ENCODE measurements around the gene AMPD2.

DNA sequence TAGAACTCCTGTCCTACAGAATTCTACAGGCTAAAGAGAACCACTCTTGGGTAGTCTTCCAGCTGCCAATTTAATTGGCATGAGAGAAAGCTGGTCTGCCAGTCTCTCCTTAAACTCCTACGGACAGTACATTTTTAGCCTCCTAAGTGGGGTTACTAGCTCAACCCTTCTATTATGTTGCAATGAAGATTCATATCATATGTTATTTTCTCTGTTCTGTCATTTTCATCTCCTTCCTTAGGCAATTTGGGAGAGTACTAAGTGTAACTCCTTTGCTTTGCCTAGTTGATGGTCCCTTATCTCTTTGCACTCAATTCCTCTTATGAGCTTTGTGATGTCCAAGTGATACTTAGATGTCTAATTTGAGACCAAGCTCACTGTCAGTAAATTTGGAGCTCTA is 14.3 kb upstream of the AMPD2 start:
- TF ChIP-seq, protein P1, sequence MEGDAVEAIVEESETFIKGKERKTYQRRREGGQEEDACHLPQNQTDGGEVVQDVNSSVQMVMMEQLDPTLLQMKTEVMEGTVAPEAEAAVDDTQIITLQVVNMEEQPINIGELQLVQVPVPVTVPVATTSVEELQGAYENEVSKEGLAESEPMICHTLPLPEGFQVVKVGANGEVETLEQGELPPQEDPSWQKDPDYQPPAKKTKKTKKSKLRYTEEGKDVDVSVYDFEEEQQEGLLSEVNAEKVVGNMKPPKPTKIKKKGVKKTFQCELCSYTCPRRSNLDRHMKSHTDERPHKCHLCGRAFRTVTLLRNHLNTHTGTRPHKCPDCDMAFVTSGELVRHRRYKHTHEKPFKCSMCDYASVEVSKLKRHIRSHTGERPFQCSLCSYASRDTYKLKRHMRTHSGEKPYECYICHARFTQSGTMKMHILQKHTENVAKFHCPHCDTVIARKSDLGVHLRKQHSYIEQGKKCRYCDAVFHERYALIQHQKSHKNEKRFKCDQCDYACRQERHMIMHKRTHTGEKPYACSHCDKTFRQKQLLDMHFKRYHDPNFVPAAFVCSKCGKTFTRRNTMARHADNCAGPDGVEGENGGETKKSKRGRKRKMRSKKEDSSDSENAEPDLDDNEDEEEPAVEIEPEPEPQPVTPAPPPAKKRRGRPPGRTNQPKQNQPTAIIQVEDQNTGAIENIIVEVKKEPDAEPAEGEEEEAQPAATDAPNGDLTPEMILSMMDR (IDR thresholded peaks at IDR 0.05; ENCODE audit: low read depth, low read length, missing input control) = no peak
- TF ChIP-seq, protein P2, sequence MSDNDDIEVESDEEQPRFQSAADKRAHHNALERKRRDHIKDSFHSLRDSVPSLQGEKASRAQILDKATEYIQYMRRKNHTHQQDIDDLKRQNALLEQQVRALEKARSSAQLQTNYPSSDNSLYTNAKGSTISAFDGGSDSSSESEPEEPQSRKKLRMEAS (IDR thresholded peaks at IDR 0.05) = no peak
- TF ChIP-seq RAD21 (IDR thresholded peaks at IDR 0.05) (no peak), JUND (IDR thresholded peaks at IDR 0.05) (no peak), GABPA (IDR thresholded peaks at IDR 0.05 in 1 of 2, conservative IDR thresholded peaks at IDR 0.05 in 1 of 2) (no peak), EGR1 (IDR thresholded peaks at IDR 0.05; ENCODE audit: low read depth in 2 of 2) (no peak), HNF4G (IDR thresholded peaks at IDR 0.05) (no peak), SP1 (IDR thresholded peaks at IDR 0.05) (no peak), TAF1 (conservative IDR thresholded peaks at IDR 0.05) (no peak), YY1 (IDR thresholded peaks at IDR 0.05) (no peak), NR2F2 (IDR thresholded peaks at IDR 0.05) (no peak)
- TF ChIP-seq, protein P3, sequence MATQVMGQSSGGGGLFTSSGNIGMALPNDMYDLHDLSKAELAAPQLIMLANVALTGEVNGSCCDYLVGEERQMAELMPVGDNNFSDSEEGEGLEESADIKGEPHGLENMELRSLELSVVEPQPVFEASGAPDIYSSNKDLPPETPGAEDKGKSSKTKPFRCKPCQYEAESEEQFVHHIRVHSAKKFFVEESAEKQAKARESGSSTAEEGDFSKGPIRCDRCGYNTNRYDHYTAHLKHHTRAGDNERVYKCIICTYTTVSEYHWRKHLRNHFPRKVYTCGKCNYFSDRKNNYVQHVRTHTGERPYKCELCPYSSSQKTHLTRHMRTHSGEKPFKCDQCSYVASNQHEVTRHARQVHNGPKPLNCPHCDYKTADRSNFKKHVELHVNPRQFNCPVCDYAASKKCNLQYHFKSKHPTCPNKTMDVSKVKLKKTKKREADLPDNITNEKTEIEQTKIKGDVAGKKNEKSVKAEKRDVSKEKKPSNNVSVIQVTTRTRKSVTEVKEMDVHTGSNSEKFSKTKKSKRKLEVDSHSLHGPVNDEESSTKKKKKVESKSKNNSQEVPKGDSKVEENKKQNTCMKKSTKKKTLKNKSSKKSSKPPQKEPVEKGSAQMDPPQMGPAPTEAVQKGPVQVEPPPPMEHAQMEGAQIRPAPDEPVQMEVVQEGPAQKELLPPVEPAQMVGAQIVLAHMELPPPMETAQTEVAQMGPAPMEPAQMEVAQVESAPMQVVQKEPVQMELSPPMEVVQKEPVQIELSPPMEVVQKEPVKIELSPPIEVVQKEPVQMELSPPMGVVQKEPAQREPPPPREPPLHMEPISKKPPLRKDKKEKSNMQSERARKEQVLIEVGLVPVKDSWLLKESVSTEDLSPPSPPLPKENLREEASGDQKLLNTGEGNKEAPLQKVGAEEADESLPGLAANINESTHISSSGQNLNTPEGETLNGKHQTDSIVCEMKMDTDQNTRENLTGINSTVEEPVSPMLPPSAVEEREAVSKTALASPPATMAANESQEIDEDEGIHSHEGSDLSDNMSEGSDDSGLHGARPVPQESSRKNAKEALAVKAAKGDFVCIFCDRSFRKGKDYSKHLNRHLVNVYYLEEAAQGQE (IDR thresholded peaks at IDR 0.05) = no peak
- TF ChIP-seq, protein P4, sequence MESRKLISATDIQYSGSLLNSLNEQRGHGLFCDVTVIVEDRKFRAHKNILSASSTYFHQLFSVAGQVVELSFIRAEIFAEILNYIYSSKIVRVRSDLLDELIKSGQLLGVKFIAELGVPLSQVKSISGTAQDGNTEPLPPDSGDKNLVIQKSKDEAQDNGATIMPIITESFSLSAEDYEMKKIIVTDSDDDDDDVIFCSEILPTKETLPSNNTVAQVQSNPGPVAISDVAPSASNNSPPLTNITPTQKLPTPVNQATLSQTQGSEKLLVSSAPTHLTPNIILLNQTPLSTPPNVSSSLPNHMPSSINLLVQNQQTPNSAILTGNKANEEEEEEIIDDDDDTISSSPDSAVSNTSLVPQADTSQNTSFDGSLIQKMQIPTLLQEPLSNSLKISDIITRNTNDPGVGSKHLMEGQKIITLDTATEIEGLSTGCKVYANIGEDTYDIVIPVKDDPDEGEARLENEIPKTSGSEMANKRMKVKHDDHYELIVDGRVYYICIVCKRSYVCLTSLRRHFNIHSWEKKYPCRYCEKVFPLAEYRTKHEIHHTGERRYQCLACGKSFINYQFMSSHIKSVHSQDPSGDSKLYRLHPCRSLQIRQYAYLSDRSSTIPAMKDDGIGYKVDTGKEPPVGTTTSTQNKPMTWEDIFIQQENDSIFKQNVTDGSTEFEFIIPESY (IDR thresholded peaks at IDR 0.05) = no peak

All from liver (tissue), 3 donors.